Measurements from ENCODE around the gene DHX8. TPM values are rescaled to one million over a fixed set of nuclear protein-coding genes. Genes with fewer than 3 reads are reported as not detected.

Gene DHX8
- total RNA-seq, 2 experiments from 2014 or later, result 60.6 to 62.9 TPM

GRCh38 chr17:43534909-43535308, 51.1 kb downstream of the DHX8 start:
- ATAC-seq (ENCODE audit: low read depth) (no peak), DNase-seq (no peak)
- Mint-ChIP-seq H3K36me3 (no peaks in the 10 kb centered on the region), H3K27ac (no peak overlapping the region), H3K4me1 (peaks cover 9% of the 10 kb centered on the region), H3K27me3 (no peaks in the 10 kb centered on the region), H3K9me3 (no peaks in the 10 kb centered on the region), H3K4me3 (no peak overlapping the region)
- POLR2A ChIA-PET, result no interaction called here

- no peak for ATAC-seq (ENCODE audit: low read depth)
- Mint-ChIP-seq H3K27me3 (peaks cover 2% of the 10 kb centered on the region), H3K4me1 (peaks cover 7% of the 10 kb centered on the region), H3K4me3 (no peak overlapping the region), H3K27ac (no peak overlapping the region), H3K36me3 (no peaks in the 10 kb centered on the region), H3K9me3 (no peaks in the 10 kb centered on the region)
- DNase-seq, result no peak
- POLR2A ChIA-PET, result interaction anchor here (1.4 kb wide), 1 partner anchor 148 kb away, joined by 3 read pairs; no protein-coding TSS in a partner anchor
Measured at GRCh38 chr17:43536236-43536992, 52.6 kb downstream of the DHX8 start.

GRCh38 chr17:43540821-43541674, 57.3 kb downstream of the DHX8 start:
- POLR2A ChIA-PET, result no interaction called here
- Mint-ChIP-seq H3K27me3 (peaks cover 29% of the 10 kb centered on the region), H3K27ac (no peak overlapping the region), H3K9me3 (no peaks in the 10 kb centered on the region), H3K4me3 (no peak overlapping the region), H3K4me1 (peaks cover 14% of the 10 kb centered on the region), H3K36me3 (no peaks in the 10 kb centered on the region)
- DNase-seq (no peak), ATAC-seq (ENCODE audit: low read depth) (no peak)

GRCh38 chr17:43542859-43543258, 59.1 kb downstream of the DHX8 start:
- ATAC-seq (ENCODE audit: low read depth), result no peak
- Mint-ChIP-seq H3K4me1 (peaks cover 16% of the 10 kb centered on the region), H3K27ac (no peak overlapping the region), H3K9me3 (no peaks in the 10 kb centered on the region), H3K36me3 (no peaks in the 10 kb centered on the region), H3K27me3 (peaks cover 35% of the 10 kb centered on the region), H3K4me3 (no peak overlapping the region)
- no peak for DNase-seq
- POLR2A ChIA-PET, result no interaction called here

GRCh38 chr17:43543300-43543699, 59.5 kb downstream of the DHX8 start:
- Mint-ChIP-seq H3K27me3 (peaks cover 39% of the 10 kb centered on the region), H3K9me3 (no peaks in the 10 kb centered on the region), H3K4me3 (no peak overlapping the region), H3K4me1 (peaks cover 17% of the 10 kb centered on the region), H3K36me3 (no peaks in the 10 kb centered on the region), H3K27ac (no peak overlapping the region)
- POLR2A ChIA-PET, result no interaction called here
- ATAC-seq (ENCODE audit: low read depth), result no peak
- DNase-seq, result no peak

GRCh38 chr17:43543771-43544575, 60.2 kb downstream of the DHX8 start:
- Mint-ChIP-seq H3K27me3 (peaks cover 39% of the 10 kb centered on the region), H3K27ac (no peak overlapping the region), H3K4me3 (peak overlapping the region; percentile 43), H3K36me3 (no peaks in the 10 kb centered on the region), H3K9me3 (no peaks in the 10 kb centered on the region), H3K4me1 (peaks cover 17% of the 10 kb centered on the region)
- POLR2A ChIA-PET, result no interaction called here
- DNase-seq, result no peak
- ATAC-seq (ENCODE audit: low read depth), result no peak

- no peaks in the 10 kb centered on the region for H3K9me3 Mint-ChIP-seq
- H3K4me3 Mint-ChIP-seq, result peak overlapping the region; percentile 81
- POLR2A ChIA-PET, result interaction anchor here (0.6 to 1.0 kb wide), 3 partner anchors 61 to 177 kb away, joined by 3 to 4 read pairs (median 3); partner anchors contain the start of gene DHX8
- ATAC-seq (ENCODE audit: low read depth) (peak; percentile 7), DNase-seq (peak; percentile 60)
- H3K27ac Mint-ChIP-seq, result no peak overlapping the region
- no peaks in the 10 kb centered on the region for H3K36me3 Mint-ChIP-seq
- peaks cover 17% of the 10 kb centered on the region for H3K4me1 Mint-ChIP-seq
- peaks cover 42% of the 10 kb centered on the region for H3K27me3 Mint-ChIP-seq
Measured at GRCh38 chr17:43545383-43545632, 61.5 kb downstream of the DHX8 start.

- H3K27me3 Mint-ChIP-seq, result peaks cover 47% of the 10 kb centered on the region
- POLR2A ChIA-PET, result interaction anchor here (0.6 to 1.9 kb wide), 5 partner anchors 63 to 185 kb away, joined by 3 to 10 read pairs (median 5); partner anchors contain the start of gene DHX8
- DNase-seq, result peak; percentile 93
- no peaks in the 10 kb centered on the region for H3K36me3 Mint-ChIP-seq
- H3K4me1 Mint-ChIP-seq, result peaks cover 17% of the 10 kb centered on the region
- no peak within 1 kb of the TSS for H3K27ac Mint-ChIP-seq
- no peaks in the 10 kb centered on the region for H3K9me3 Mint-ChIP-seq
- peak; percentile 87 for ATAC-seq (ENCODE audit: low read depth)
- H3K4me3 Mint-ChIP-seq, result peak within 1 kb of the TSS; percentile 81
Measured at GRCh38 chr17:43546319-43547188, 62.8 kb downstream of the DHX8 start, which contains the start of gene ETV4. TSS of gene ETV4 (minus strand) at chr17:43546340. CDS start at chr17:43545617, 723 bp downstream.

GRCh38 chr17:43547189-43547550, 63.4 kb downstream of the DHX8 start:
- H3K9me3 Mint-ChIP-seq, result no peaks in the 10 kb centered on the region
- peaks cover 49% of the 10 kb centered on the region for H3K27me3 Mint-ChIP-seq
- no peak overlapping the region for H3K27ac Mint-ChIP-seq
- DNase-seq, result no peak
- no peaks in the 10 kb centered on the region for H3K36me3 Mint-ChIP-seq
- no peak for ATAC-seq (ENCODE audit: low read depth)
- H3K4me1 Mint-ChIP-seq, result peaks cover 17% of the 10 kb centered on the region
- POLR2A ChIA-PET, result interaction anchor here (0.6 to 1.9 kb wide), 3 partner anchors 134 to 179 kb away, joined by 3 to 10 read pairs (median 4); no protein-coding TSS in a partner anchor
- H3K4me3 Mint-ChIP-seq, result peak overlapping the region; percentile 81

- H3K4me1 Mint-ChIP-seq, result peaks cover 17% of the 10 kb centered on the region
- no peak overlapping the region for H3K27ac Mint-ChIP-seq
- H3K9me3 Mint-ChIP-seq, result no peaks in the 10 kb centered on the region
- POLR2A ChIA-PET, result interaction anchor here (1.9 kb wide), 1 partner anchor 180 kb away, joined by 10 read pairs; no protein-coding TSS in a partner anchor
- H3K36me3 Mint-ChIP-seq, result no peaks in the 10 kb centered on the region
- H3K4me3 Mint-ChIP-seq, result no peak overlapping the region
- H3K27me3 Mint-ChIP-seq, result peaks cover 49% of the 10 kb centered on the region
- no peak for DNase-seq
- ATAC-seq (ENCODE audit: low read depth), result no peak
Measured at GRCh38 chr17:43547659-43548256, 64.0 kb downstream of the DHX8 start.

- Mint-ChIP-seq H3K4me1 (peaks cover 17% of the 10 kb centered on the region), H3K36me3 (no peaks in the 10 kb centered on the region), H3K4me3 (no peak overlapping the region), H3K27ac (no peak overlapping the region), H3K9me3 (no peaks in the 10 kb centered on the region), H3K27me3 (peaks cover 45% of the 10 kb centered on the region)
- no peak for DNase-seq
- POLR2A ChIA-PET, result no interaction called here
- ATAC-seq (ENCODE audit: low read depth), result no peak
Measured at GRCh38 chr17:43548689-43549379, 65.1 kb downstream of the DHX8 start.

GRCh38 chr17:43549496-43549895, 65.7 kb downstream of the DHX8 start:
- no peaks in the 10 kb centered on the region for H3K36me3 Mint-ChIP-seq
- H3K4me3 Mint-ChIP-seq, result no peak overlapping the region
- ATAC-seq (ENCODE audit: low read depth), result no peak
- peaks cover 44% of the 10 kb centered on the region for H3K27me3 Mint-ChIP-seq
- no peak for DNase-seq
- POLR2A ChIA-PET, result no interaction called here
- H3K4me1 Mint-ChIP-seq, result peaks cover 15% of the 10 kb centered on the region
- H3K9me3 Mint-ChIP-seq, result no peaks in the 10 kb centered on the region
- no peak overlapping the region for H3K27ac Mint-ChIP-seq
